HG03520 (cell line): ENCODE data around the gene APH1A.
"Not testable (repeated sequence)": the region's sequence is repeated elsewhere in the genome, so short reads cannot be mapped to it uniquely, and the experiment has no call there.

ENCODE experiments used
- ATAC-seq: cut with Tn5 transposase; IDR thresholded peaks from one replicate; pipeline ENCODE4 v1.9.1; 2021; ENCODE audit warnings: mild to moderate bottlenecking, moderate library complexity; ENCODE audit not compliant: unreplicated experiment

APH1A gene

DNA sequence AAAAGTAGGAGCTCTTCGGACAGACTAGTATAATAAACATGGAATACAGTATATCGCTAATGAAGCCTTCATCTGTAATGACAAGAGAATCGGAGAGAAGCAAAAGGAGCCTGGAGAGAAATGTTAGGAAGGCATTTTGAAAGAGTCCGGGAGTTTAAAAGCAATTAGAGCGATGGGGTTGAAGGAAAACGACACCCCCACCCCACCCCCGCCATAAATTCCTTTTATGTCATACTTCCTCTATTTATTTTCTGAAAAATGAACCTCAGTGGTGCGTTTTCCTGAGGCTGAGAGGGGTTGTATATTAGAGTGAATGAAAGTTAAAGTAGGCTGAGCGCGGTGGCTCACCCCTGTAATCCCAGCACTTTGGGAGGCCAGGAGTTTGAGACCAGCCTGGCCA is 635 bp upstream of the APH1A start:
- ATAC-seq: no peak

- ATAC-seq: peak; percentile 14
Observed at GRCh38 chr1:150268340-150268704, 494 bp downstream of the APH1A start.

- ATAC-seq: no peak
Observed at GRCh38 chr1:150267896-150268295, 920 bp downstream of the APH1A start.

DNA sequence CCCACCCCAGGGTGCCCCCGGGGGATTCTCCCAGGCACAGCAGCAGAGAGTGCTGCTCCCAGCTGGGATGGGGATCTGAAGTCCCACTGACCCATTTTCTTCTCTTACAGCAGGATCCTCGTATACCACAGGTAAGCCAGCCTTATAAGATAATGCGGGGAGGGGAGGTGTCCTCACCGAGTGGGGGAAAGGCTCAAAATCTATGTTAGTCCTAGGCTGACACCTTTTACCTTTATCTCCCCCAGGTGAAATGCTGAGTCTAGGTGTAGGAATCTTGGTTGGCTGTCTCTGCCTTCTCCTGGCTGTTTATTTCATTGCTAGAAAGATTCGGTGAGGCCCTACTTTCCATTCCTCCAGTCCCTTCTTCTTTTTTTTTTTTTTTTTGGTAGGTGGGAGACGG is 5.3 kb downstream of the APH1A start:
- ATAC-seq: no peak

DNA sequence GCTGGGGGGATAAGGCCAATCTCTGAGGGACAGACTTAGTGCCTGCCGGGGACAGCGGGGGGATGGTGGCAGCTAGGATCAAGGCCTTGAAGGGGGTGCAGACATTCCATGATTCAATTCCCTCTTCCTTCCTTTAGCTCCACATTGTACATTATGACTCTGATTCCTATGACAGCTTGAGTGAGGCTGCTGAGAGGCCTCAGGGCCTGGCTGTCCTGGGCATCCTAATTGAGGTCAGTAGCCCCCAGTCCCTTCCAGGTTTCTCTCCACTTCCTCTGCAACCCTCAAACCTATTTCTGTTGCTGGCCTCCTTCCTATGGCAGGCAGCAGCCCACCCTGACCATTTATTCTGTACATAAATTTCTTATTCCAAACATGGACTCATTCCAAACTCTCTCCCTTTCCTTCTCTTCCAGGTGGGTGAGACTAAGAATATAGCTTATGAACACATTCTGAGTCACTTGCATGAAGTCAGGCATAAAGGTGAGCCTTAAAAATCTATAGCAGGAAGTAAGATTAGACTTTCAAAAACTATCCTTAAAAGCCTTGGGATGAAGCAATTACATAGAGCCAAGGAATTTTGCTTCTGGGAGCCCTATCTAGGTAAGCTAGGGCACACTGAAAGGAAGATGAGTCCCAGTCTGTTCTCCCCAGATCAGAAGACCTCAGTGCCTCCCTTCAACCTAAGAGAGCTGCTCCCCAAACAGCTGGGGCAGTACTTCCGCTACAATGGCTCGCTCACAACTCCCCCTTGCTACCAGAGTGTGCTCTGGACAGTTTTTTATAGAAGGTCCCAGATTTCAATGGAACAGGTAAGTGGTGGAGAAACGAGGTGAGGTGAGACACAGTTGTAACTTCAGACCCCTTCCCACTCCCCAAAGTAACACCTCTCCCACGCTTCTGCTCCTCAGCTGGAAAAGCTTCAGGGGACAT is 6.2 kb downstream of the APH1A start:
- no peak for ATAC-seq

GRCh38 chr1:150261367-150261766 is 7.4 kb downstream of the APH1A start:
- ATAC-seq: no peak

GRCh38 chr1:150259758-150260669 is 8.8 kb downstream of the APH1A start:
- no peak for ATAC-seq

- no peak for ATAC-seq
Observed at GRCh38 chr1:150259217-150259616, 9.6 kb downstream of the APH1A start.

GRCh38 chr1:150257624-150258585 is 10.9 kb downstream of the APH1A start, which contains the start of gene CA14:
CA14 (plus strand) TSS chr1:150257774; CDS start chr1:150258129, 355 bp downstream.
- ATAC-seq: no peak

- no peak for ATAC-seq
Observed at GRCh38 chr1:150256554-150257341, 12.1 kb downstream of the APH1A start.

DNA sequence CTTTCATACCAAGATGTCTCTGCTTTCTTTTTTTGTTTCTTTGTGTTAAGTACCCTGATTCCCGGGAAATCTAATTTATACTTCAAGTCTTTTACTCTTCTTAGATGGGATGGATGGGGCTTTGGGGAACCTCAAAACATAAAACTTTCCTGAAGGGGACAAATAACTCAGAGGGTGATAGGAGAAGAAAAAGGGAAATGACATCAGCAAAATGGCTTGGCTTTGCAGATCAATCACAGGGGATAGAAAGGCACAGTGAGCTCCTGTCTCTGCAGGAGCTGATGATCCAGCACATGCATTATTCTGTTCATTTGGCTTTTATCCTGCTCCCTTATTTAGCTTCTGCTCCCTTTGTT is 12.6 kb downstream of the APH1A start:
- ATAC-seq: no peak

GRCh38 chr1:150249936-150250335 is 18.9 kb downstream of the APH1A start:
- ATAC-seq: no peak

GRCh38 chr1:150243003-150243402 is 25.8 kb downstream of the APH1A start:
- no peak for ATAC-seq

DNA sequence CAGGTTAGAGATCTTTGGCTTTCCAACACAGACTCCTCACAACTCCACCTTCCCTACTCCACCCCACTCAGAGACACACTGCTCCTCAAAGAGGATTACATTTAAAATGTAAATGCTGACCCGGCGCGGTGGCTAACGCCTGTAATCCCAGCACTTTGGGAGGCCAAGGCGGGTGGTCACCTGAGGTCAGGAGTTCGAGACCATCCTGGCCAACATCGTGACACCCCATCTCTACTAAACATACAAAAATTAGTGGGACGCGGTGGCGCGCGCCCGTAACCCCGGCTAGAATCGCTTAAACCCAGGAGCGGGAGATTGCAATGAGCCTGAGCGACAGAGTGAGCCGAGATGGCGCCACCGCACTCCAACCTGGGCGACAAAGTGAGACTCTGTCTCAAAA is 31.1 kb downstream of the APH1A start:
- ATAC-seq: no peak

- ATAC-seq: not testable (repeated sequence)
Observed at GRCh38 chr1:150237176-150237575, 31.6 kb downstream of the APH1A start.

DNA sequence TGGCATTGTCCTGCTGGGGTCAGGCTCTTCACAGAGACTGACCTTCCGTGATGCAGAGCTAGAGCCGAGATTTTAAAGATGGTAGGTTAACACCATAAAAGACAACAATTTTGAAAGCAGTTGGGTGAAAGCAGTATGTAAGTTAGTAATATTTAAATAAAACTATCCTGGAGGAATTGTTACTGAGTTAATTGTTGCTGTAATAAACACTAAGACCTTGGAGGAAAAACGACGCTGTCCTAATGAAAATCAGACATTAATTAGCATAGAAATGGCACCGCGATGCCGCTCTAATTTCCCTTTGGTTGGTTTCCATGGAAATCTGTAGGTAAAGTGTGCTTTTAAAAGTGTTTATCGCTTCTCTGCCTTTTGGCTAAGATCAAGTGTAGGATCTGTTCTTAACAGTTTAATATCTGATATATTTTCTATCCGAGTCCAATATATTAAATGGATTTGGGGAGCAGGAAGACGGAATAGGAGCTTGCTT is 32.2 kb downstream of the APH1A start:
- ATAC-seq: no peak

GRCh38 chr1:150235852-150236613 is 32.8 kb downstream of the APH1A start, which contains the start of gene ANP32E:
ANP32E (minus strand) TSS chr1:150236112; CDS start chr1:150235786, 326 bp downstream.
- peak; percentile 79 for ATAC-seq

DNA sequence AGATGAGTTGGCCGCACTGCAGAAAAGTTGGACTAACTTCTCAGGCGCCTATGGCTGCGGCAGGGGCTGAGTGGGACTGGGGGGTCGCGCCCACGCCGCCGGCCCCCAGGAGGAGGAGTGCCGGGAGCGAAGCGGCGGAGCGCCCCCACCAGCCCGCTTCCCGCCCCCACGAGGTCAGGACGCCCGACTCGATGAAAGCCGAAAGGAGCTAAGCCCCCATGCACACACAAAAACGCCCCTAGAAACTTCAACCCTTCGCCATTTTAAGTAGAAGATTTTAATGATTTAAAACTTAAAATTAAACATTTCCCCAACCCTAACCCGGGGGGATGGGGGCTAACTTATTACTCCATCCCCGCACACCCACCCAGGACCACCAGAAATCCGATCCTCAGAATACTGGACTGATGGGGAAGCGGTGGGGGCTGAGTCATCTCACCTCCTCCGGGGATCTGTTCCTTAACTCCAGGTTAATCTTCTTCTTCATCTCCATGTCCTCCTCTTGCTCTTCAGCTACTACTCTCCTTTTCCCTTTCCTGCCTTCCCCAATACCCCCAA is 33.4 kb downstream of the APH1A start:
- ATAC-seq: no peak
